Left ventricle myocardium superior (tissue), 1 donor: ENCODE results near the gene SMARCD2. TPM values are rescaled to one million over a fixed set of nuclear protein-coding genes. Genes with fewer than 3 reads are reported as not detected.

Experiments used
- total RNA-seq: library from RNA; stranded (reverse); fragmentation: NEBNext Ultra II Directional; extraction: Animal tissue kit (Norgen Biotek cat#: 25700); gene quantifications from one replicate; pipeline ENCODE4 v1.2.1, GENCODE V29; 2021
- donor health status: DM: no; HTN: yes; CAD: no; lungs with severe emphysema.

The SMARCD2 gene
- total RNA-seq, 1 donor from 2014 or later = 28.4 TPM

Other genes with a start within 250 kb of the SMARCD2 start
- gene TACO1, start 241.8 kb downstream of the SMARCD2 start, total RNA-seq = 45.5 TPM
- 36.9 TPM for gene MAP3K3, start 220.3 kb downstream of the SMARCD2 start, total RNA-seq
- gene LIMD2, start 142.6 kb downstream of the SMARCD2 start, total RNA-seq = 4.7 TPM
- gene STRADA, start 100.9 kb downstream of the SMARCD2 start, total RNA-seq = 16.0 TPM
- gene CCDC47, start 69.1 kb downstream of the SMARCD2 start, total RNA-seq = 90.1 TPM
- gene DDX42, start 68.5 kb downstream of the SMARCD2 start, total RNA-seq = 56.7 TPM
- gene PSMC5, start 15.3 kb downstream of the SMARCD2 start, total RNA-seq = 141 TPM
- 35.9 TPM for gene FTSJ3, start 15.0 kb downstream of the SMARCD2 start, total RNA-seq
- not detected for gene CSH2, start 31.0 kb upstream of the SMARCD2 start, total RNA-seq
- not detected for gene GH2, start 39.3 kb upstream of the SMARCD2 start, total RNA-seq
- not detected for gene CSH1, start 53.9 kb upstream of the SMARCD2 start, total RNA-seq
- not detected for gene CSHL1, start 68.6 kb upstream of the SMARCD2 start, total RNA-seq
- not detected for gene GH1, start 76.2 kb upstream of the SMARCD2 start, total RNA-seq
- gene CD79B, start 89.6 kb upstream of the SMARCD2 start, total RNA-seq = 5.7 TPM
- 0.32 TPM for gene SCN4A, start 130.2 kb upstream of the SMARCD2 start, total RNA-seq
- gene PRR29, start 155.7 kb upstream of the SMARCD2 start, total RNA-seq = 0.20 TPM
- gene ICAM2, start 177.9 kb upstream of the SMARCD2 start, total RNA-seq = 30.6 TPM